HG03575 (cell line): ENCODE results near the gene TNN.

Experiments used
- ATAC-seq: cut with Tn5 transposase; IDR thresholded peaks from one replicate; pipeline ENCODE4 v1.9.1; 2021; ENCODE audit not compliant: unreplicated experiment, insufficient number of reproducible peaks, low FRiP score; ENCODE audit errors: extremely low read depth

Gene TNN

DNA sequence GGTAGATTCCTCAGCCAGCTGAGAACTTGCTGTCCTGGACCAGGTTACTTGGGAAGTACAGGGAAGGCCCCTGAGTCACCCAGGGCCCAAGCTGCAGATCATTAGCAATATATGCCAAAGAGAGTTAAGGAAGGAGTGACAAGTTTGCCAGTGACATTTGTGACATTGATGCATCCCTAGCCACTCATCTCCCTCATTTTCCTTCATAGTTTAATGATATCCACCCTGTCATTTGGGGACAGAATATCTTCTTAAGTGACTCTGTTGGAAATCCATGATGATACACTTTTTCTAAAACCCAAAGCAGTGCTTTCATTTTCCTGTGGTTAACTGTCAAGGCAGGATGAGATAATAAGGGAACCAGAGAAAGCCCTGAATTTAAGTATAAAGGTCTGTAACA lies 3.2 kb downstream of the TNN start:
- no peak for ATAC-seq

- no peak for ATAC-seq
Observed at GRCh38 chr1:175071276-175071943, 3.8 kb downstream of the TNN start.

DNA sequence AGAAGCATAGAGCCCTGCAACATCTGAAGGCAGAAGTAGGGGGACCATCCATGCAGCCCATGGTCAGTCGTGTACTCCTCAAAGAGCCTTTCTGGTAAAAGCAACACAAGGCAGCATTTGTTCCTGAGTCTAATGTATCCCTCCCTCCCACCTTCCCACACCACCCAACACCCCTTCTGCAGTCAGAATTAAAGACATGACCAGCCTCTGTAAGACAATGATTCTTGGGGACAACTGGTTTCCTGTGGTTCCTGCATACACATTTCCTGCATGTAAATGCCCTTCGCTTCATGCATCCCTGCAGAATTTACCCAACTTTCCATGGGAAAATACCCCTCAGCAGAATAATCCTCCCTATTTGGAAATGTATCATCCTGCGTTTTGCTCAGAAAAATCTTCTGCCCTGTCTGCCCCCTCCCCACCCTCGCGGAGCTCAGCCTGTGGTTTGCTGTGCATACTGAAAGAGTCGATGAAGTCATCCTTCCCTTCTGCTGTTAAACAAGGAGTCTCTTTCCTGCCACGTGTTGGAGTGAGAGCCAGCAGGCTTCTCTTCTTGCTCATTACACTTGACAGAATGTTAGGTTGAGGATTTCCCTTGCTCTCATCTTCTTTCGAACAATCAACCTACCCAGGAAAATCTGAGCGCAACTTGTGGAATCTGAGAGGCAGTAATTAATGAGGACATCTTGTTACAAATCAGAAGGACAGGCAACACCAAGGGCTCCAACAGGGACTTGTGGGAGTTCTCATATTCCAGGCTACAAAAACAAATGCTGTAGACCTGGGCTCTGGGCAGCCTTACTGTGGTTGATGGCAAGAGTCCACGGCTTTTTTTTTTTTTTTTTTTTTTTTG lies 4.7 kb downstream of the TNN start:
- ATAC-seq = no peak

DNA sequence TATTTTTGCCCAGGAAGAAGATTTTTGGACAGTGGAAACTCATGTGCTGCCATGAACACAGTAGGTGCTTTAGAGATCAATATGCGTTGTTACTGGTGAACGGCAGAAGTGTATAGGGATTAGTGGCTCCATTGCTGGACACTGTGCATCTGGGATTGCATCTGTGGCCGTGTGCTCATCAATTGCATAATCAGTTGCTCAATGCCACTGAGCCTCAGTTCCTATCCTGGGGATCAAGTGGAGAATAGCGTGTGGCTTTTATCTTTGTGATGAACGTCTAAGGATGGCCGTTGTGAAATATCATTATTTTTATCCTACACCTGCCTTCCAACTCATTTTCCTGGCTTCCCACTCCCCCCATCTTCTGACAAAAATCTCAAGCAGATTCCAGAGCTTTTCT lies 5.4 kb downstream of the TNN start:
- ATAC-seq = no peak

DNA sequence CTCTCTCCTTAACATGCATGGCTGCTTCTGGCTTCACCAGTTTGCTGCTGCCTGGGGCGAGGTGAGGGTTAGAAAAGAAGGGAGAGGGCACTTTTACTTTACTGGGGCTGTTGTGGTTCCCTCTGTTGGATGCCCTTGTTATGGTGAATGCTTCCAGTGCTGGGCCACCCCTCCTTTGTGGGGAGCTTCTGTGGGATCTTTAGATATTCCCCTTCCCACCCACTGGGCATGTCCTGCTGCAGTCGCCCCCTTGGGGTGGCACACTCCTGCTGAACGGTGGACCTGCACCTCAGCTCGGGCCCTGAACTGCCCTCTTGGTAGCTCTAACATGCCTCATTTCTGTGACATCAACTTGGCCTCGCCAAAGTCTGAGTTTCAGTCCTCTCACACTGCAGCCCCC lies 6.0 kb downstream of the TNN start:
- ATAC-seq = no peak

DNA sequence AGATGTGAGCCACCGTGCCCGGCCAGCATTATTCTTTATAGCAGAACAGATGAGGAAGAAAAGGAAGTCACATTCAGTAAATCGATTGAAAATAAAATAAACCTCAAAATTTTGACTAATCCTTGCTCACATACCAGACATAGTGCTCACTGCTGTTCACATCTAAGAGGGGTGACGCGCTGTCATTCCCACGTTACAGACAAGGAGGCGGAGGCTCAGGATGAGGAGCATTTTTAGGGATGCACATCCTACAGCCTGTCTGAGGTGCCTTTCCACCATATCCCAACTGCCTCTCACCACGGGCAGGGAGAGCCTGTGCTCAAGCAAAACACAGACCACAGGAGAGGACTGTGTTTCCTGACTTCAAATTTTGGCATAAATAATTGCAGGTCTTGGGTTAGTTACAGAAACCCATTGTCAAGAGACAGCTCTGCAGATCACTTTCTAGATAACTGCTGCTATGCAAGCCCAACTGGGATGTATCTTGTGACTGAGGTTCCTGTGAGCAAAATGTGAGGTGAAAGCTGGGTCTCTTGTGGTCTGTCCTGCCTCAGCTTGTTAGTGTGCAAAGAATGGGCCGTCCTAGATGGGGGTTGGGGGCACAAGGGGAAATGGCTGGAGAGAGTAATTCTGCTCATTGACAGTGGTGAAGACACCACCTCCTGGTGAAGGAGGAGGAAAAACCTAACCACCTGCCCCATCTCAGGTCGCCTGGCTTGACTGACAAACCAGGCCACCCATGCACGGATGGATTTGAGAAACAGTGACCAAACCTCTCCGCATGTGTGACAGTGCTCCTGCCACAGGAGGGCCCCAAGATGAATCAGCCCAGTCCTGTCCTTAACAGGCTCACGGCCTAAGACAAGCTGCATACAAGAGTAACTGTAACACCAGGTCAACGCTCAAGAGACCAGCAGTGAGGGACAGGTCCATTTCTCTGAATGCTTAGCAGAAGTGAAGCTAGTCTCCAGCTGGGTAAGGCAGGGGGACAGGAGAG lies 8.2 kb downstream of the TNN start:
- no peak for ATAC-seq

DNA sequence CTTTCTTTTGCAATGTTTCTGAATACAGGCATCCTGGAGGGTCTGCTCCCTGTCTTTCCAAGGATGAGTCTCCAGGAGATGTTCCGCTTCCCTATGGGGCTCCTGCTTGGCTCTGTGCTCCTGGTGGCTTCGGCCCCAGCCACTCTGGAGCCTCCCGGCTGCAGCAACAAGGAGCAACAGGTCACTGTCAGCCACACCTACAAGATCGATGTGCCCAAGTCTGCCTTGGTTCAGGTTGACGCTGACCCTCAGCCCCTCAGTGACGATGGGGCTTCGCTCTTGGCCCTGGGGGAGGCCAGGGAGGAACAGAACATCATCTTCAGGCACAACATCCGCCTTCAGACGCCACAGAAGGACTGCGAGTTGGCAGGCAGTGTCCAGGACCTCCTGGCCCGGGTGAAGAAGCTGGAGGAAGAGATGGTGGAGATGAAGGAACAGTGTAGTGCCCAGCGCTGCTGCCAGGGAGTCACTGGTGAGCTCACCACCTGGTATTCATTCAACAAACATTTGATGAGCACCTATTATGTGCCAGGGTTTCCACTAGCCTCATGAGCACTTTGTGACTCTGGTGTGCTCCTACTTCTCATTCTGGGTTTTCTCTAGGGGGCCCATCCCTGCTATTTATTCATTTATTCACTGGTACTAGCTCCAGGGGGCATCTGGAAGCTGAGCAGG lies 9.9 kb downstream of the TNN start:
- ATAC-seq = no peak

DNA sequence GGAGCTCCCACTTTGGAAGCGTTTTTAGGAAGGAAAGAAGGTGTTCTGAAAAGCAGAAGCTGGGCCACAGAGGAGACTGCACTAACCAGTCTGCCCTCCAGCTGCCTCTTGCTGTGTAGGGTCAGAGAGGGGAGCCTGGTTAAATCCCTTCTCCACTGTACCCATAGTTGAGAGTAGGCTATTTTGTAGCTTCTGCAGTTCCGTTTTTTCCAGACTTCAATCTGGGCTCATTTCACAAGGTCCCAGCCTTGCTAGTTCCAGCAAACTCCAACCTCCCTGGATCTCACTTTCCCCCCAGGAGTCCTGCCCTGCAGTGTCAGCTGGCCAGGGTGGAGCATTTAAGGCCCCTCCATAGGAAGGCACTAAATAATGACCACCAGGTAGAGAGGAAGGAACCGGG lies 11.0 kb downstream of the TNN start:
- ATAC-seq = no peak

- ATAC-seq = no peak
Observed at GRCh38 chr1:175079338-175079737, 11.7 kb downstream of the TNN start.

- no peak for ATAC-seq
Observed at GRCh38 chr1:175080030-175080429, 12.4 kb downstream of the TNN start.

DNA sequence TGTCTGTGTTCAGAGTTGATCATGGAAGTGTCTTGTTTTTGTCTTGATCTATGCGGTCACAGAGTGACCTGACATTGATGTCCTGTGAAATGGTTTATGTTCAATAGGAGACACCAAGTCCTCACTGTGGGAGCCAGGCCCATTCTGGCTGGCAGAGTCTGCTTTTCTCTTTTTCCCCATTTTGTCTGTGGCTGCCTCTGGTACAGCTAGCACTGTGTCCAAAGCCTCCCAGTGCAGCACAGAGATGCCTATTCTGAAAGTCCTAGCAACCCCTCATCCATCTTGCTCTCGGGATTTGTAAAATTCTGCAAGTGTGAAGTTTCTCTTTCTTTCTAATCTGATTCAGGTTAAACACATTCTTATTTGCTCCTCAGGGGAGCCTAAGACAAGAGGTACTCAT lies 14.3 kb downstream of the TNN start:
- no peak for ATAC-seq

DNA sequence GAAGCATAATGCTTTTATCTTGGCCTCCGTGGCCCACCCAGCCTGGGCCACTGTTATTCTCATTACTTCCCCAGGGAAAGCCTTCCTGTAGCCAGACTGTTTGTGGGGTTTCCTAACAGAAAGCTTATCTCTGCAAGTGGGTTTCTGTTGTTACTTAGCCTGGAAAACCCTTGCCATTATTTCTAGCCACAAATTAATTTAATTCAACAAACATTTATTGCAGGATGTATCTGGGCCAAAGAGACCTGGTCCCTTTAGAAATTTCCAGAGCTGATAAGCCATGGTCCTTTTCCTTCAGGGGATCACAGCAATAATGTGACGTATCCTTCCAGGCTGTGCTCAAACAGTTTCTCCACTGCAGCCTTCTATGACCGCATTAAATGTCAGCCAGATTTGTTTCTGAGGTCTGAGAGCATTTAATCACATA lies 20.9 kb downstream of the TNN start:
- ATAC-seq = no peak

DNA sequence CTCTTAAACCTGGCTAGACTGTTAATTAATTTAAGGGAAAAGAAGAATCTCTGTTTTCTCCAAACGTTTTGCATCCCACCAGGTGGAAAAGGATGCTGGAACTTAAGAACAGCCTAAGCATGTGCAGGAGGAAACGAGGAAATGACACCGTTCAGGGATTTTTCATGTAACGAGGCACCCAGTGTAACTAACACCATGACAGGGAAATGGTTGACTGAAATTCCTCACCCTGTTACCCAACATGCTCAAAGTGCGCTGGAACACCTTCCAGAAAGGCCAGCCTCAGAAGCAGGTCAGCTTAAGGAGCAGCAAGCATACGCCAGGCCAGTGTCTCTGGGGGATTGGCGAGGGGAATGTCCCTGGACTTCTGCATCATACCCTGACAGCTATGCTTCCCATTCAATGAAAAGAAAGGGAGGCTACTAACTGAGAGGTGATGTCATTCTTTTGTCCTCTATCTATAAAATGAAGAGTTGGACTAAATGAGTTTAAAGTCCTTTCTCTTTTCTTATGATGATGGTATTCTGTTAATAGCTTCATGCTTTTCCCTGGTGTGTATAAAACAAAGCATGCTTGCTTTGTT lies 21.6 kb downstream of the TNN start:
- no peak for ATAC-seq

GRCh38 chr1:175090780-175091179 lies 23.1 kb downstream of the TNN start:
- no peak for ATAC-seq

DNA sequence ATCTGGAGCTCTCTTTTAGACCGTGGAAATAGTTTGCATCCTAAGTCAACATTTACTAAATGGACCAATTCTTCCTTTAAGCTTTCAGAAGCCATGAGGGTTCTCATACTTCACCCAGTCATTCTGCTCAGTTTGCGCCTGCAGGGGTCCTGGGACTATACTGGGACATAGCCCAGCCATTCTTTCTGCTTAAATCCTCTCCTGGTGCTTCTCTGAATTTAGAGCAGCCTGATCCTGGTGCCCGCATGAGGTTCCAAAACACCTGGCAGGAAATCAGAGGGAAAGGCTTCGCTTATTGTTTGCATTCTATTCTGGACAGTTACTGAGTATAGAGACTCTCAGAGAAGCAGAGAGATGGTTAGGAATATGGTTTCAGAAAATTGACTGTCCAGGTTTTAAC lies 27.0 kb downstream of the TNN start:
- no peak for ATAC-seq

DNA sequence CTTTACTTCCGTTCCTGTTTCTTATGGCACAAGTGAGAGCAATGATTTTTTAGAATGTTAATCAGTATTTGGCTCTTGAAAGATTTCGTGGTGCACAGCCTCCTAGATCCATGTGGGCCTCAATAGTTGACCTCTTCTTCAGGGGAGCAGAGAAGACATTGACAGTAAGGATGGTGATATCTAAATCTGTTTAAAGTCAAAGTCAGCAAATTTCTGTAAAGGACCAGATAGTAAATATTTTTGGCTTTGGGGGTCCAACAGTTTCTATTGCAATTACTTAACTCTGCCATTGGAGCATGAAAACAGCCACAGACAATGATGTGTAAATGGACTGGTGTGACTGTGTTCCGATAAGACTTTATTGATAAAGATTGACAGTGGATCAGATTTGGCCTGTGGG lies 27.4 kb downstream of the TNN start:
- no peak for ATAC-seq

GRCh38 chr1:175095978-175096607 lies 28.5 kb downstream of the TNN start:
- no peak for ATAC-seq

DNA sequence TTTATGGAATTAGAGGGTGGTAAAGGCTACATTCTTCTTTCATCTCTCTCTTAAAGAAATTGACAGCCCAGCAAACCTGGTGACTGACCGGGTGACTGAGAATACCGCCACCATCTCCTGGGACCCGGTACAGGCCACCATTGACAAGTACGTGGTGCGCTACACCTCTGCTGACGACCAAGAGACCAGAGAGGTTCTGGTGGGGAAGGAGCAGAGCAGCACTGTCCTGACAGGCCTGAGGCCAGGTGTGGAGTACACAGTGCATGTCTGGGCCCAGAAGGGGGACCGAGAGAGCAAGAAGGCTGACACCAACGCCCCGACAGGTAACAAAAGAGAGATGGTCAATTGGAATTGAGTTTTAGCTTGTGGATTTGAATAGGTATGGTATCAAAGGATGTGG lies 29.7 kb downstream of the TNN start:
- ATAC-seq = no peak
